ENCODE results near the gene LCE3B. TPM values are rescaled to one million over a fixed set of nuclear protein-coding genes. Genes with fewer than 3 reads are reported as not detected.

The LCE3B gene, protein sequence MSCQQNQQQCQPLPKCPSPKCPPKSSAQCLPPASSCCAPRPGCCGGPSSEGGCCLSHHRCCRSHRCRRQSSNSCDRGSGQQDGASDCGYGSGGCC
- total RNA-seq, result not detected in 2 replicates

DNA sequence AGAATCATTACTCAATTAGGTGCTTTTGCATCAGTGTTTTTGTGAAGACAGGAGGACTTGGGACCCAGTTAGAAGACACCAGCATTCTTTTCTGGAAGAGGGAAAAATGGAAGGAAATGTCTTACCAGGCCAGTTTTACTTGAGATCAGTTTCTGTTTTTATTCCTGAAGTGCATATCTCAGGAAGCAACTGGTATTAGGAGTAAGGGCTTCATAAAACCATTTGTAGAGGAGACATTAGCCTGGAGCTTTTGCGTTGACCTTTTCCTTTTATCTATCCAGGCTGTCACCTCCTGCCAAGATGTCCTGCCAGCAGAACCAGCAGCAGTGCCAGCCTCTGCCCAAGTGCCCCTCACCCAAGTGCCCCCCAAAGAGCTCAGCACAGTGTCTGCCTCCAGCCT lies at the start of gene LCE3B:
LCE3B (plus strand) TSS at position 301 of the 400 bp plus-strand sequence; CDS start at position 301, 0 bp downstream.

DNA sequence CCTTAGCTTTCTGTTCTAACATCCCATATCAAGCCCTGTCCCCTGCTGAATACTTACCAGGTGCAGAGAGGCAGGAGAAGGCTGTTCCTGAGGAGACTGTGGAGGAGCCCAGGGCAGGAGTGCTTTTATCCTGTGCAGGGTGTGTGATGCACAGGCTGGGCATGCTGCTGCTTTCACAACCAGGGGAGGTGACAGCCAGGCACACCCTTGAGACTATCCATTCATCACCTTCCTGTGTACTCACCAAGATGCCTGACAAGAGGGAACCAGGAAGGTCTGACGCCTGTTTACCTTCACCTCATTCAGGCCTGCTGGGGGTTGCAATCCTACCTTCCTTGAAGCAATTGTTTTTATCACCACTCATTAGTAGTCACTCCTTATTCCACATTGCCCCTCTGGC lies 46.9 kb upstream of the LCE3B start, which contains the start of gene LCE3E:
LCE3E (minus strand) TSS at position 100 of the 400 bp plus-strand sequence. CDS start 572 bp downstream, outside the sequence.

GRCh38 chr1:152580433-152580832 lies 33.2 kb upstream of the LCE3B start, which contains the start of gene LCE3D:
TSS of gene LCE3D (minus strand) at chr1:152580516. CDS start at chr1:152579936, 580 bp downstream.

GRCh38 chr1:152599934-152600333 lies 13.7 kb upstream of the LCE3B start, which contains the start of gene LCE3C:
TSS of gene LCE3C (plus strand) at chr1:152600234. CDS start at chr1:152600732, 498 bp downstream.

GRCh38 chr1:152622803-152623202 lies 9.2 kb downstream of the LCE3B start, which contains the start of gene LCE3A:
TSS of gene LCE3A (minus strand) at chr1:152623103. CDS start at chr1:152623103, 0 bp downstream.

GRCh38 chr1:152663098-152663497 lies 49.5 kb downstream of the LCE3B start, which contains the start of gene LCE2D:
TSS of gene LCE2D (plus strand) at chr1:152663380. CDS start at chr1:152664106, 726 bp downstream.

Small RNAs within 50 kb of the gene (small RNA-seq; reads per million reads assigned to genes)
- gene LCE3A, result not detected
- gene LCE3B, result not detected

Other genes starting within 250 kb of the LCE3B start
- not detected in 2 replicates for gene CRNN, start 199.5 kb upstream of the LCE3B start, total RNA-seq
- gene LCE5A, start 103.0 kb upstream of the LCE3B start, total RNA-seq, result not detected in 2 replicates
- gene CRCT1, start 99.3 kb upstream of the LCE3B start, total RNA-seq, result not detected in 2 replicates
- gene LCE3E, start 47.0 kb upstream of the LCE3B start, total RNA-seq, result not detected in 2 replicates
- not detected in 2 replicates for gene LCE3D, start 33.3 kb upstream of the LCE3B start, total RNA-seq
- gene LCE3C, start 13.6 kb upstream of the LCE3B start, total RNA-seq, result not detected in 2 replicates
- gene LCE3A, start 9.3 kb downstream of the LCE3B start, total RNA-seq, result not detected in 2 replicates
- not detected in 2 replicates for gene LCE2D, start 49.6 kb downstream of the LCE3B start, total RNA-seq
- not detected in 2 replicates for gene LCE2C, start 61.5 kb downstream of the LCE3B start, total RNA-seq
- not detected in 2 replicates for gene LCE2B, start 72.3 kb downstream of the LCE3B start, total RNA-seq
- not detected in 2 replicates for gene LCE2A, start 84.5 kb downstream of the LCE3B start, total RNA-seq
- not detected in 2 replicates for gene LCE4A, start 94.3 kb downstream of the LCE3B start, total RNA-seq
- gene KPRP, start 144.2 kb downstream of the LCE3B start, total RNA-seq, result not detected in 2 replicates
- not detected in 2 replicates for gene LCE1F, start 161.3 kb downstream of the LCE3B start, total RNA-seq
- gene LCE1E, start 172.4 kb downstream of the LCE3B start, total RNA-seq, result not detected in 2 replicates
- not detected in 2 replicates for gene LCE1D, start 182.9 kb downstream of the LCE3B start, total RNA-seq
- gene LCE1C, start 192.8 kb downstream of the LCE3B start, total RNA-seq, result not detected in 2 replicates
- gene LCE1B, start 198.2 kb downstream of the LCE3B start, total RNA-seq, result not detected in 2 replicates
- not detected in 2 replicates for gene LCE1A, start 213.7 kb downstream of the LCE3B start, total RNA-seq
- gene LCE6A, start 229.0 kb downstream of the LCE3B start, total RNA-seq, result not detected in 2 replicates
- not detected in 2 replicates for gene LCE7A, start 246.2 kb downstream of the LCE3B start, total RNA-seq

All from articular chondrocyte of knee joint (primary cell).